Measurements from ENCODE around the gene PPP1R3E.
"Not testable (repeated sequence)": the region's sequence is repeated elsewhere in the genome, so short reads cannot be mapped to it uniquely, and the experiment has no call there.

Gene PPP1R3E

GRCh38 chr14:23302290-23303225 is at the start of gene PPP1R3E:
Gene PPP1R3E, minus strand, starts transcription at chr14:23302859. Its CDS starts 283 bp downstream, at chr14:23302576.
- DNase-seq: peak; percentile 92

- DNase-seq: peak; percentile 61
Measured at GRCh38 chr14:23351681-23352505, 49.2 kb upstream of the PPP1R3E start.

GRCh38 chr14:23349156-23349845 is 46.6 kb upstream of the PPP1R3E start:
- no peak for DNase-seq

GRCh38 chr14:23348297-23348655 is 45.6 kb upstream of the PPP1R3E start:
- no peak for DNase-seq

GRCh38 chr14:23347406-23348296 is 45.0 kb upstream of the PPP1R3E start:
- DNase-seq: no peak

- no peak for DNase-seq
Measured at GRCh38 chr14:23346693-23347405, 44.2 kb upstream of the PPP1R3E start.

GRCh38 chr14:23345987-23346692 is 43.5 kb upstream of the PPP1R3E start:
- DNase-seq: no peak

GRCh38 chr14:23344481-23344880 is 41.8 kb upstream of the PPP1R3E start:
- DNase-seq: no peak

- DNase-seq: no peak
Measured at GRCh38 chr14:23339506-23340268, 37.0 kb upstream of the PPP1R3E start.

- DNase-seq: no peak
Measured at GRCh38 chr14:23335623-23336022, 33.0 kb upstream of the PPP1R3E start.

- peak; percentile 71 for DNase-seq
Measured at GRCh38 chr14:23327947-23328744, 25.5 kb upstream of the PPP1R3E start.

- peak; percentile 57 for DNase-seq
Measured at GRCh38 chr14:23326491-23327332, 24.1 kb upstream of the PPP1R3E start.

GRCh38 chr14:23325746-23326145 is 23.1 kb upstream of the PPP1R3E start:
- DNase-seq: not testable (repeated sequence)

- no peak for DNase-seq
Measured at GRCh38 chr14:23324993-23325392, 22.3 kb upstream of the PPP1R3E start.

GRCh38 chr14:23324455-23324846 is 21.8 kb upstream of the PPP1R3E start:
- DNase-seq: no peak

- DNase-seq: no peak
Measured at GRCh38 chr14:23323838-23324454, 21.3 kb upstream of the PPP1R3E start.
